Cardiac muscle cell (in vitro differentiated cells and primary cell): ENCODE results near the gene PUM2. TPM values are rescaled to one million over a fixed set of nuclear protein-coding genes. Genes with fewer than 3 reads are reported as not detected.
A peak's percentile ranks its signal among the peaks of the same experiment; 100 is the strongest.

Source experiments
- DNase-seq, 2 donors: peaks; one replicate each; pipeline versions ENCODE4 v3.0.0 to v3.0.0-alpha.2; 2010 to 2017; ENCODE audit warnings: low read depth in 1 of 2, low spot score in 1 of 2
- H3K27ac ChIP-seq: fragments of 200-600 bp; sonication (generic); 2 replicates; pipeline ENCODE4 v1.5.1; 2016
- H3K27me3 ChIP-seq: fragments of 200-600 bp; sonication (generic); 2 replicates; pipeline ENCODE4 v1.6.0; 2016; ENCODE audit warnings: control low read depth
- H3K36me3 ChIP-seq: fragments of 200-600 bp; sonication (generic); 2 replicates; pipeline ENCODE4 v1.5.1; 2016; ENCODE audit warnings: control low read depth
- H3K4me1 ChIP-seq: fragments of 200-600 bp; sonication (generic); 2 replicates; pipeline ENCODE4 v1.8.1; 2017; ENCODE audit warnings: low read depth, mild to moderate bottlenecking, mixed run types
- H3K4me3 ChIP-seq: fragments of 200-600 bp; sonication (generic); 2 replicates; pipeline ENCODE4 v1.5.1; 2016; ENCODE audit warnings: mild to moderate bottlenecking
- H3K9me3 ChIP-seq: fragments of 200-600 bp; sonication (generic); 2 replicates; pipeline ENCODE4 v1.5.1; 2017; ENCODE audit warnings: low read depth, mild to moderate bottlenecking, control low read depth
- polyA plus RNA-seq: library from polyadenylated mRNA; unstranded; fragments of >200 nt; fragmentation: Nextera tagmentation; extraction: Ambion mirVana; gene quantifications from 2 replicates; pipeline ENCODE4 v1.2.1, GENCODE V29; 2016
- total RNA-seq: library from RNA; depleted of rRNA; stranded (reverse); fragments of >200 nt; gene quantifications from 2 replicates; pipeline ENCODE4 v1.2.3, GENCODE V29; 2016
- TF ChIP-seq, protein P1 (sequence below): IDR thresholded peaks from 2 replicates; pipeline ENCODE4 v1.5.1; 2012; ENCODE audit warnings: low read depth, mild to moderate bottlenecking, low read length

Gene PUM2
- total and polyA plus RNA-seq, 2 experiments from 2014 or later = 20.1 to 35.8 TPM

GRCh38 chr2:20292984-20293383 lies 57.7 kb downstream of the PUM2 start:
- Histone ChIP-seq H3K9me3 (no peaks in the 10 kb centered on the region), H3K4me3 (no peak overlapping the region), H3K4me1 (peaks cover 4% of the 10 kb centered on the region), H3K36me3 (peaks cover 53% of the 10 kb centered on the region), H3K27me3 (no peaks in the 10 kb centered on the region), H3K27ac (peak overlapping the region; percentile 34)
- TF ChIP-seq, protein P1, sequence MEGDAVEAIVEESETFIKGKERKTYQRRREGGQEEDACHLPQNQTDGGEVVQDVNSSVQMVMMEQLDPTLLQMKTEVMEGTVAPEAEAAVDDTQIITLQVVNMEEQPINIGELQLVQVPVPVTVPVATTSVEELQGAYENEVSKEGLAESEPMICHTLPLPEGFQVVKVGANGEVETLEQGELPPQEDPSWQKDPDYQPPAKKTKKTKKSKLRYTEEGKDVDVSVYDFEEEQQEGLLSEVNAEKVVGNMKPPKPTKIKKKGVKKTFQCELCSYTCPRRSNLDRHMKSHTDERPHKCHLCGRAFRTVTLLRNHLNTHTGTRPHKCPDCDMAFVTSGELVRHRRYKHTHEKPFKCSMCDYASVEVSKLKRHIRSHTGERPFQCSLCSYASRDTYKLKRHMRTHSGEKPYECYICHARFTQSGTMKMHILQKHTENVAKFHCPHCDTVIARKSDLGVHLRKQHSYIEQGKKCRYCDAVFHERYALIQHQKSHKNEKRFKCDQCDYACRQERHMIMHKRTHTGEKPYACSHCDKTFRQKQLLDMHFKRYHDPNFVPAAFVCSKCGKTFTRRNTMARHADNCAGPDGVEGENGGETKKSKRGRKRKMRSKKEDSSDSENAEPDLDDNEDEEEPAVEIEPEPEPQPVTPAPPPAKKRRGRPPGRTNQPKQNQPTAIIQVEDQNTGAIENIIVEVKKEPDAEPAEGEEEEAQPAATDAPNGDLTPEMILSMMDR = no peak
- no peak for DNase-seq

DNA sequence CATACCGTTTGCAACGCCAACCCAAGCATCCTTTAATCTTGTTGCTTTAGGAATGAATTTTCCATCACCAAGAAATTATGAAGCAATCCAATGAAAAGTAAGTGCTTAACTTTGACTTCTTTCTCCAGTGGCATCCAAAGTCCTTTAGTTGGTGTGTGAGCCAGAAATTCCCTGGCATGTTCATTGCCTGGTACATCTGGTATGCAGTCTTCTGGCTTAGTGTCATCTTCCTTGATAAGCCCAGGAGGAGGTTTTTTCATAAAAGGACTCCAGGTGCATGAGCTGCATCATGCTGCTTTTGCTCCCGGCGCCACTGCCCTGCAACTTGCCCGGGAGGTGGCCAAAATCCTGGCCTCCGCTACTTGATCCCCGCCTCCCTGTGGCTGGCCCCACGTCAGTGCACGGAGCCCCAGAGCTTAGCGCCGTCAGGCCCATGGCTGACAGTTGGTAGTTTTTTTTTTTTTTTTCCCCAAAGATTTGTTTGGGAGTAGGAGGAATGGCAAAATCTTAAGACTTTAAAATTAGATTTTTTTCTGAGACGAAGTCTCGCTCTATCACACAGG lies 58.7 kb downstream of the PUM2 start:
- TF ChIP-seq, protein P1 = no peak
- Histone ChIP-seq H3K36me3 (peaks cover 53% of the 10 kb centered on the region), H3K27ac (peak overlapping the region; percentile 86), H3K4me1 (peaks cover 4% of the 10 kb centered on the region), H3K4me3 (no peak overlapping the region), H3K9me3 (no peaks in the 10 kb centered on the region), H3K27me3 (no peaks in the 10 kb centered on the region)
- DNase-seq = no peak

GRCh38 chr2:20291106-20291564 lies 59.5 kb downstream of the PUM2 start:
- Histone ChIP-seq H3K4me1 (peaks cover 4% of the 10 kb centered on the region), H3K4me3 (no peak overlapping the region), H3K36me3 (peaks cover 52% of the 10 kb centered on the region), H3K27ac (peak overlapping the region; percentile 86), H3K9me3 (no peaks in the 10 kb centered on the region), H3K27me3 (no peaks in the 10 kb centered on the region)
- peak; percentile 81 to 84 for DNase-seq
- TF ChIP-seq, protein P1 = peak; percentile 69

GRCh38 chr2:20288642-20289340 lies 61.9 kb downstream of the PUM2 start:
- peaks cover 44% of the 10 kb centered on the region for H3K36me3 ChIP-seq

GRCh38 chr2:20282916-20283592 lies 67.6 kb downstream of the PUM2 start:
- Histone ChIP-seq H3K4me1 (no peaks in the 10 kb centered on the region), H3K27me3 (no peaks in the 10 kb centered on the region), H3K4me3 (no peak overlapping the region), H3K27ac (no peak overlapping the region), H3K36me3 (peaks cover 55% of the 10 kb centered on the region), H3K9me3 (no peaks in the 10 kb centered on the region)
- TF ChIP-seq, protein P1 = no peak
- peak in 1 of 2 donors; percentile 87 for DNase-seq

More at GRCh38 chr2:20288642-20289340, 61.9 kb downstream of the PUM2 start:
- Histone ChIP-seq H3K27ac (peak overlapping the region; percentile 5), H3K4me1 (peaks cover 4% of the 10 kb centered on the region), H3K27me3 (no peaks in the 10 kb centered on the region), H3K4me3 (no peak overlapping the region), H3K9me3 (no peaks in the 10 kb centered on the region)
- TF ChIP-seq, protein P1 = no peak
- no peak for DNase-seq
